Stromal cell of bone marrow (primary cell): ENCODE data around the gene SCMH1.

Source experiments
- DNase-seq: peaks from one replicate; pipeline ENCODE4 v3.0.0-alpha.2; 2012; ENCODE audit warnings: low read depth

SCMH1 gene

DNA sequence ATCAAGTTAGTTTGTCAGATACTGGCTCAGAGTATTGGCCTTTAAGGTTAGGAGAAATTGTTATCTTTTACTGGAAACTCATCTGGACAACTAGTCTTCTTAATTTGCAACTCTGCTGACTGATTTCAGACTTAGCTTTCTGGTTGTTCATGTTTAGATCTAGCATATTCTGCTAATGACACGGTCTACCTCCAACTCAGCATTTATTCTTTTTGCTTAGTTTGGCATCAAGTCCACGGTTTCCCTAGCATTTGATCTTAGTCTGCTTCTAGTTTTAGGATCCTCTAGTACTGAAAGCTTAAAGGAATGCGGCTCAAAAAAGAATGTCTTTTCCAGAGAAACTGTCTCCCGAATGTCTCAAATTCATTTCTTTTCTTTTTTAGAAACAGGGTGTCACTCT is 145.0 kb downstream of the SCMH1 start:
- peak; percentile 20 for DNase-seq

DNA sequence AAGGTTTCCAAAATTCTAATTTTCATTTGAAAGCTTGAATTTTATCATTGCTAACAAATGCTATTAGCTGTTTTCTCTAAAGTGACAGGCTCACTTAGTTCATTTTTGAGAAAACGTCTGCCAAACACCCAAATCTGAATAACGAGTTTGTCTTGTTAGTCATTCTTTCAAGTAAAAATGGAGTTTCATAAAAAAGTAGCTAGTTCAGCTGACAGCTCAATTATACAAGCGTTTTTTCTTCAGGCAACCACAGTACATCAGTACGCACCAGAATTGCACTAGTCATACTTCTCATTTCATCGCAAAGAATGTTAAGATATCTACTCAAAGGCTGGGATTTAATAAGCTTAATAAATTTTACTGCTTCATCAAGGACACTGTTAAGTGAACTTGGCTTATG is 148.3 kb downstream of the SCMH1 start:
- DNase-seq: no peak

DNA sequence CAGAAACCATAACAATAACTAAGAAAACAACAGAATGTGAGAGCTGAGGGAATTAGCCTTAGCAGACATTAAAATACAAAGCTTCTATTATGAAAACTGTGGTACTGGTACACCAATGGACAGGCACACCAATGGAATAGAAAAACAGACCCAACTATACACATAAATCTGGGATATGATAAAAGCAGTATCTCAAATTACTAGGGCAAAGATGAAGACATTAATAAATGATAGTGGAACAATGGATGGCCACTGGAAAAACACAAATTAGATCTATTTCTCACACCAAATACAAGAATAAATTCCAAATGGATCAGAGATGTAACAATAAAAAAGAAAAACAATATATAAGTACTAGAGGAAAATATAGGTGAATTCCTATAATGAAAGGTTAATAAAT is 155.2 kb downstream of the SCMH1 start:
- DNase-seq: no peak

DNA sequence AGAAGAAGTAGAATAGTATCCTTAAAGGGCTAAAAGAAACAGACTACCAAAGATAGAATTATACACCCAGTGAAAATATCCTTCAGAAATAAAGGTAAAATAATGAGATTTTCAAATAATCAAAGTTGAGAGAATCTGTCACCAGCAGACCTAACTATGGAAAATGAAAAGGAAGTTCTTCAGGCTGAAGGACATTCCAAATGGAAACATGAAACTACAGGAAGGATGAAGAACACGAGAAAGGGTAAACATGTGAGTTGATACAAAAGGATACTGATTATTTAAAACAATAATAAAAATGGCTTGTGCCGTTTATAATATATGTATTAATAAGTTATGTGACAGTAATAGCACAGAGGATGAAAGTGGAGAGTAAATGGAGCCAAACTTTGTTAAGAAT is 163.5 kb downstream of the SCMH1 start:
- no peak for DNase-seq

DNA sequence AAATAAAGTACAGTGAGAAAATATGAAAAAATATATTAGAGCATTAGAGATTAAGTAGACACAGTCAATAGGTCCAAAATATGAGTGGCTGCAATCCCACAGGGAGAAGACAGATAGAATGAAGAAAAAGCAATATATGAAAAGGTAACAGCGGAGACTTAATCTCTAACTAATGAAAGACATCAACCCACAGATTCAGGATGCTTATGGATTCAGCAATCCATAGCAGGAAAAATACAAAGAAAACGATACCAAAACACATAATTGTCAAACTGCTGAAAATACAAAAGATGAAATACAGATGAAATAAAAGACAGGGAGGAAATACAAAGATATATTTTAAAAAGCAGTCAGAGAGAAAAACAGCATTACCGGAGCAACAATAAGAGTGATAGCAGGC is 163.9 kb downstream of the SCMH1 start:
- no peak for DNase-seq

DNA sequence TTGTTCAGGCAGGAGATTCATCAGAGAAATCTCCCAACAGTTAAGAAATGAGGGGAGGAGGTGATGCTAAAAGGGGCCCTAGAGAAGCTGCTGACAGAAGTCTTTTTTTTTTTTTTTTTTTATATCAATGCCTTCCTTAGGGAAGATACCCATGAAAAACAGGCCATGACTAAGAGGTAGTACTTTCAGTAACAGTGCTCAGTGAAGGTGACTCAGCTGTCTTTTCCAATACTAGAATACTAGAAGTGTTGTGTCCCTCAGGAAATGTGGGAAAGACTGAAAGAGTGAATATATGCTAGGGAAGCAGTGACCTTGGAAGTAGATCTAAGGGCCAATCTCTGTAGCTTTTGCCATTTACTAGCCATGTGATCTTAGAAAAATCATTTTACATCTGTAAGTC is 168.1 kb downstream of the SCMH1 start:
- peak; percentile 85 for DNase-seq

DNA sequence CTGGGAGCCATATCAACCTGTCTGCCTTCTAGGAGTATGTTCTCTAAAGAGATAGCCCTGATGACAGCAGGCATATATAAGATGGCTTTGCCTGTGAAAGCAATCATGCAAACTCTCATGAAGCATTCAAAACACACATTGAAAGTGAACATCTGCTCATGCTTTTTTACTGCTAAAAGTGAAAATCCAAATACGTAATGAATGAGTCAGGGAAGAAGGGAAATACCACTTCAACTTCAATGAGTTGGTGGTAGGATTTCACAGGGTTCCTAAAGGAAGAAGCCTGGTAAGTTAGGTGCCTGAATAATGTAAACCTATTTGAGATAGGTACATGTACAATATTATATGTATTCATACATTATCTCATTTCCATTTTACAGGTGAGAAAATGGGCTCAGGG is 170.1 kb downstream of the SCMH1 start:
- DNase-seq: no peak

DNA sequence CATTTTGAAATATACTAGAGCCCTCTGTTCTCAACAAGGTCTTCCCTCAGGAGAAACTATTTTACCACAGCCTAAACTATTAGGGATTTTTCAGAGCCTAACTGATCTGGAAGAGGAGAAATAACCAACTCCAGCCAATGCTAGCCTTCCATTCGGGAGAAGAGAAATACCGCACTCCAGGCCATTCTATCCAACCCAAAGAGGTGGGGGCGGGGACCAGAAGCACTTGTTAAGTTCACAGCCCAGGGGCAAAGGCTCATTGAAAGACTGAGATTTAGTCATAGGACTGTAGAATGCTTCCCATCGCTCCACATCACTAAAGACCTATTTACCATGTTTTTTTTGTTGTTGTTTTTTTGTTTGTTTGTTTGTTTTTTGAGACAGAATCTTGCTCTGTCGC is 185.2 kb downstream of the SCMH1 start:
- DNase-seq: no peak

DNA sequence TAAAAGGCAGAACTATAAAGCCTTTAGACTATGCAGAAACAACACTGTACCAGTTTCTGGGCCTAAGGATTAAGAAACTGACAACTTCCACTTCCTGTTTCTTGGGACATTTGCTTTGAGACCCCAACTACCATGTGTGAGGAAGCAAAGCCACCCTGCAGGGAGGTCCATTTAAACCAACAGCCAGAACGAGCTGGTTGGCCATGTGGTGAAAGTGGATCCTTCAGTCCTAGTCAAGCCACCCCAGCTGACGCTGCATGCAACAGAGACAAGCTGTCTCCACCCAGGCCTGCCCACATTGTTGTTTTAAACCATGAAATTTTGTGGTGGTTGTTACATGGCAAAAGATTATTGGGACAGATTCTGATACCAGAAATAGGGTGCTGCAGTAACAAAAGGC is 188.8 kb downstream of the SCMH1 start:
- no peak for DNase-seq

DNA sequence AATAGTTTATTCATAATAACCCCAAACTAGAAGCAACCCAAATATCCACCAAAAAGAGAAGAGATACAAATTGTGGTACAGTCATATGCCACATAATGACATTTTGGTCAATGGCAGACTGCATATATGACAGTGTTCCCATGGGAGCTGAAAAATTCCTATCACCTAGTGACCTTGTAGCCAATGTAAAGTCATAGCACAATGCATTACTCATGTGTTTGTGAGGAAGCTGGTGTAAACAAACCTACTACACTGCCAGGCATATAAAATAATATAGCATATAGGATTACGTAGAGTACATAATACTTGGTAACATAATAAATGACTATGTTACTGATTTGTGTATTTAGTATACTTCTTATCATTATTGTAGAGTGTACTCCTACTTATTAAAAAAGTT is 191.1 kb downstream of the SCMH1 start:
- DNase-seq: no peak

DNA sequence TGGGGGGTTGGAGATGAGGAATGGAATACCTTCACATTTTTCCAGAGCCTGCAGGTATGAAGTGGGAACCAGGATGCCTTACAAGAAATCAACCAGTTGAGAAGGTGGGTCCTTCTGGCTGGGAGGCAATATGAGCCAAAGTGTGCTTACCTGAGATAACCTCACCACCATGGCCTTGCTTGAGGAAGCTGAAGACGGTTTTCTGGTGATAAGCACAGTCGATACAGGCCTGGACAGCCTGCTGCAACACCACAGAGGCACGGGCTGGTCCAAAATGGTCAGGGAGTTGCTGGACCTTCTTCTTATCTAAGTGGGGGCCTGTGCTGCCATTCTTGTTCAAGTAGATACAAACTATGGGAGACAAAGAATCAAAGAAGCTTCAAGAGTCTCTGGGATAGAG is 193.6 kb downstream of the SCMH1 start:
- no peak for DNase-seq

DNA sequence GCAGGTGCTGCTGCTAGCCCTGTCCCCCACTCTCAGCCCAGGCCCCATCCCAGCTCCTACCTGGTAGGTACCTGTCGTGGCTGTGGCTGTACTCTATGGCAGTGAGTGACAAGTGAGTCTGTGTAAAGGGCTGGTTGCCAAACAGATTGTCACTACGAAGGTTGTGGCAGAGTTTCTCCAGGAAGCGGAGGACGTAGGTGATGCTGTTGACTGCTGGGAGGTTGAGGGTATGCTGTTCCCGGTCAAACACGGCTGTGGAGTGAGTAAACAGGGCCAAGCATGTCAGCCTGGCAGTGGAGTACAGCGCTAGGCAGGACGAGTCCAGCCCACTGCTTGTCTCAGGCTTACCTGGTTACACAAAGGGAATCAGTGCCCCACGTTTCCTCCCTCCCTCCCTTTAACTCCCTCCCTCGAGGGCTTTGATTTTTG is 195.7 kb downstream of the SCMH1 start:
- DNase-seq: no peak

DNA sequence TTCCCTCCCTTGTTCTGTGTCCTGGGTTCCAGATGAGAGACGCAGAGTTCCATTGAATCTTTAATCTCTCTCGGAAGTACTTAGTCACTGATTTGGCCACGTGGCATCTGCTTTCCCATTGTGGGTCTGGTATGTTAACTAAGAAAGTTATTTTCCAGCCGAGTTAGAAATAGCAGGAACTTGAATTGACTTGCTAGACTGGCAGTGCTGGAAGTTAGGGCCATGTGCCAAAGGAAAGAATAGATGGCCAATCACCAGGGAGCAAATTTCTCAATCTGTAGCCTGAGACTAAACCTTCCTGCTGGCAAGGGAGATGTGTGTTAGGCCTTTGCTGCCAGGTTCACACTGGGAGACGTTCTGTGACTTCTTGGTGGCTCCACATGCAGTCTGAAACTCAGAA is 196.4 kb downstream of the SCMH1 start:
- DNase-seq: peak; percentile 83

DNA sequence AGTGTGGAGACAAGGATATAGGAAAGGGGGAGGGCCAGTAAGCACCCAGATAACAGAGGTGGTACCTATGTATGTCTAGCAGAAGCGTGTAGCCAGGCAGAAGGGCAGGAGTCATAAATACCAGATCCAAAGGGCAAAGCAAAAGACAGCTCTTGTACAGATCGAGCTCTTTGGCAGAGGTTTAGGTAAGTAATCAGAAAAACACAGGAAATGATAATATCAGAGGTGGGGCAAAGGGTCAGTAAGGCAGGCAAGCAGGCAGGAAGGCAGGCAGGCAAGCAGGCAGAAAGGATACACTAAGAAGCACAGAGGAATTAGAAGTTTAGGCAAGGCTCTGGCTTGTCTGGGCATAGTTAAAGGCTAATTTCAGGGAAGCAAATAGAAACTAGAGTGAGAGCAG is 197.9 kb downstream of the SCMH1 start:
- DNase-seq: no peak

DNA sequence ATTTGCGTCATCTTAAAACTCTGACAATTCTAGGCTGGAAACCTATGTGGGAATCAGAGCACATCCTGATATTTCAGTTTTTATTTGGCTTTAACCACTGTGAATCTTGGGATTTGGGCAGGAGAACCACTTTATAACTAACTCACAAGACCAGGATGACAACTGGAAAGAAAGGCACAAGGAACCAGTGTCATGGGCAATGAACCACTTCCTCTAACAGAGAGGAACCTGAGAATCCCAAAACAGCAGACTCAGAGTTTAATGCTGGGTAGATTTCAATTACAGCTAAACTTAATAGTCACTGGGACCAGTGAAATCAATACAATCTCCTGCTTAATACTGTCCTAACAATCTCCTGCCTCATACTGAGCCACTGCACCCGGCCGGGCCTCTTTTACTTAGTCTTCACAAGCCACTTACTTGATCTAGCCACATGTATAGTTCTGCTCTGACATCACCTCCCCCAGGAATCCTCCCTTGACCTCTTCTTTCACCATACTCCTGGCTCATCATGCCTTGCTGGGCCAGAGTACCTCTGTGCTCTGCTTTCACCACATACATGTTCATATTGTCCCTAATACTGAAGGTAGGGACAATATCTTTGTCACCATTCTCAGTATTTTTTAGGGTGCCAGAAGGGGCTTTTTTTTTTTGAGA is 200.4 kb downstream of the SCMH1 start:
- peak; percentile 16 for DNase-seq

DNA sequence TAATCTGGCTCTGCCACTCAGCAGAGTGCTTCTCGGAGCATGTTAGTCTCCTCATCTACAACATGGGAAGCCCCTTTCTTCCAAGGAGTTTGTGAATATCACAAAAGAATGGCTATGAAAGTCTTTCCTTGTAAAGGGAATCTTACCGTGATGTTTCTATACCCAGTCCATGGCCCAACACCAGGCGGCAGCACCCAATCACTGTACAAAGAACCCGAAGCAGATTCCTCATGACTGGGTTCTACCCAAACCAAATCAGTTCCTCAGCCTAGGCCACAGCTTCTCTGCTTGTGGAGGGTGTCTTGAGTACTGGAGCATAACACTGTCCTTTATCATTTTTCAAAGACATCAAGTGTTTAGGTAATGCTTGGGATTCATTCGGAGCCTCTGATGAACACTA is 204.0 kb downstream of the SCMH1 start:
- DNase-seq: no peak

DNA sequence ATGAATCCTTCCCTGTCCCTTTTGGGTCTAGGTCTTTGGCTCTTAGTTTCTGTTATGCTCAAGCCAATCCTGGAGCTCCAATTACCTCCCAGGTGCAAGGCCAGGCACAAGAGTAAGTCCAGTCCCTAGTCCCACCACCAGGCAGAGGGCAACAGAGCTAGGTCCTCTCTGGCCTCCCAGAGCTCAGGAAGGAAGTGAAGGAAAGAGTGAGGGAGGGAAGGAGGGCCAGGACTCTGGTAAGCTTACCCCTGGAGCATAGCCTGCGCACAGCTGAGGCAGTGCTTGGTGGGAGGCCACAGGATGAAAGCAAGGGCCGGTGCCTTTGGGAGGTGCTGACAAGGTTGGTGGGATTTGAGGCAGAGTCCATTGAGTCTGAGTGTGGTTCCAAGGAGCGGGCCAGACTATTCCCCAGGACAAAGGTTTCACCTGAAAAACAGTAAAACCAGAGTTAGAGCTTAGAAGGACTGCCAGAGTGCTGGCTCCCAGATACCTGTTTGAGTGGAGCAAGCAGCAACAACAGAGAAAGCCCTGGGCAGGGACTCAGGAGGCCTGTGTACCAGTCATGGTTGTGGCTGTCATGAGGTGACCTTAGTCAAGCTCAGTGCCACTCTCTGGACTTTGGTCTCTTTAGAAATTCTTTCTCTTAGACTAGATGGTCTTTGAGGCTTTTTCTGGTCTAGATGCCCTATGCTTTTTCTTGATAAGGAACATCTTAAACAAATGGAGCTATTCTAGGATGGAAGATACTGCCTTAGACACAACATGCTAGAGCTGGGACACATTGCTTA is 204.8 kb downstream of the SCMH1 start:
- no peak for DNase-seq

DNA sequence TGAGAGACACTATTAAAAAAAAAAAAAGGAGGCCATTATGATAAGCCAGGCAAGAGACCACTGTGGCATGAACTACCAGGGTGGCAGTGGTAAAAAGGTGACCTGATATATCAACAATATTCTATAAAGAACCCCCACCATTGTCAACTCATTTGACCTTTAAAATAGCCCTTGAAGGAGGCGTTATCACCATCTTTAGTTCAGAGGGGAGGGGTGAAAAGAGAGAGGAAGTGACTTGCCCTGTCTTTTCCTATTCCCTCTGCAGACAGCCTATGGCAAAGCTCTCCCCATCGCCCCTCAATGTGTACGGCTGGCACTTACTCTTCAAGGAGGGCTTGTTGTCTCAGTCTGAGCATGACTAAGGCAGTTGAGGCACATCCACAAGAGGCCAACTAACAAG is 208.8 kb downstream of the SCMH1 start:
- DNase-seq: no peak

DNA sequence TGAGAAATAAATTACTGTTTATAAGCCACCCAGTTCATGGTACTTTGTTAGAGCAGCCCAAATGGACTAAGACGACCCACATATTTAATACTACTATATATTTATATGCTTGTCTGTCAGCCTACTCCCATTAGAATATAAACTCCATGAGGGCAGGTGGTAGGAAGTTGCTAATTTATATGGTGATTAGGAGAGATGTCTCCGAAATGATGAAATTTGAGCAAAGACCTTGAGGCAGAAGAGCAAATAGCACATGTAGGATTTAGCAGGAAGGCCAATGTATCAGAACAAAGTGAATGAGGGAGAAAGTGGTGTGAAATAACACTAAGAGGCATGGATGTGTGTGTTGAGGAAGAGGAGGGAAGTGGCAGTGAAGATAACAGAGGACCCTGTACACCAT is 210.0 kb downstream of the SCMH1 start:
- DNase-seq: no peak

DNA sequence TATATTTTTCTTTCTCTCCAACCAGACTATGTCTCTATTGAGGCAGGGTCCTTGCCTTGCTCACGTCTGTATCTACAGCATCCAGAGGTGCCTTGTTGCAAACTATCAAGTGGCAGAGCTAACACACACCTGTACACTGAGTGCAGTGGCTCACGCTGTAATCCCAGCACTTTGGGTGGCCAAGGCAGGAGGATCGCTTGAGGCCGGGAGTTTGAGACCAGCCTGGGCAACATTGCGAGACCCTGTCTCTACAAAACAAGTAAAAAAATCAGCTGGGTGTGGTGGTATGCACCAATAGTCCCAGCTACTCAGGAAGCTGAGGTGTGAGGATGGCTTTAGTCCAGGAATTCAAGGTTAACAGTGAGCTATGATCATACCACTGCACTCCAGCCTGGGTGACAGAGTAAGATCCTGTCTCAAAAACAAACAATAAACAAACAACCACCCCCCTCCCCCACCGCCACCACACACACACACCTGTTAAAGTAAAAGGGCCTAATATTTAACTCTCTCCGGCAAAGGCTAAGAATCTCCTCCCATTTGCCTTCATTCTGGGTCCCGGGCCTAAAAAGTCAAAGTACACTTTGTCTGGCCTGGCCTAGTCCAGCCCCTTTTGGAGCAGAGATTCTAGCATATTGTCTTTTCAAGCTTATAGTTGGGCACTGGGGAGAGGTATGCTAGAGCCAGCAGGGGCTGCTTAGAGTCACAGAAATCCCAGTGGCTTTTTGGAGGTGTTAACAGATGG is 211.1 kb downstream of the SCMH1 start:
- DNase-seq: no peak

DNA sequence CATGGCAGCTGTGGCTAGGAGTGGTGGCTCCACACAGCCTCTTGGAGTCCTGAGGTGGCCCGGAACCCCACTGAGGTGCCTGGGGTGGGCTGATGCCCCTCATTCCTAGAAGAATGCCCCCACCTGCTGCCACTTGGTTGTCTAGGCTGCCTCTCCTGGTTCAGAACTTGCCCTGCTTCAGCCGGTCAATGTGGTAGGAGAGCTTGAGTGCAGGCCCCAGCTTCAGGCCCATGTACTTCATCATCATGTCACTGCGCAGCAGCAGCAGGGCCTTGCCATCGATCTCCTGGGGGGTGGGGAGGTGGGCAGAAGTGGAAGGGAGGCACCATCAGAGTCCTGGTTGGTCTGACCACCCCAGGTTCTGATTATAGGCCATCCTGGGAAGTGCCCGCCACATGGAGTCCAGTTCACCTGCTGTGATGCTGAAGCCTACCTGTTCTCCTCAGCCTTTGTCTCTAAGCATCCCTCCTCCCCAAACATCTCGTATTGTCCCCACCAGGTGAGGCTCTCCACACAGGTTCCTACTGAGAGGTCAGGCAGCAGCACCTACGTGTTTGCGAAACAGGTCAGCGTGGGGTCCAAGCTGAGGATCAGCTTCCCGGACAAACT is 214.0 kb downstream of the SCMH1 start:
- DNase-seq: no peak

DNA sequence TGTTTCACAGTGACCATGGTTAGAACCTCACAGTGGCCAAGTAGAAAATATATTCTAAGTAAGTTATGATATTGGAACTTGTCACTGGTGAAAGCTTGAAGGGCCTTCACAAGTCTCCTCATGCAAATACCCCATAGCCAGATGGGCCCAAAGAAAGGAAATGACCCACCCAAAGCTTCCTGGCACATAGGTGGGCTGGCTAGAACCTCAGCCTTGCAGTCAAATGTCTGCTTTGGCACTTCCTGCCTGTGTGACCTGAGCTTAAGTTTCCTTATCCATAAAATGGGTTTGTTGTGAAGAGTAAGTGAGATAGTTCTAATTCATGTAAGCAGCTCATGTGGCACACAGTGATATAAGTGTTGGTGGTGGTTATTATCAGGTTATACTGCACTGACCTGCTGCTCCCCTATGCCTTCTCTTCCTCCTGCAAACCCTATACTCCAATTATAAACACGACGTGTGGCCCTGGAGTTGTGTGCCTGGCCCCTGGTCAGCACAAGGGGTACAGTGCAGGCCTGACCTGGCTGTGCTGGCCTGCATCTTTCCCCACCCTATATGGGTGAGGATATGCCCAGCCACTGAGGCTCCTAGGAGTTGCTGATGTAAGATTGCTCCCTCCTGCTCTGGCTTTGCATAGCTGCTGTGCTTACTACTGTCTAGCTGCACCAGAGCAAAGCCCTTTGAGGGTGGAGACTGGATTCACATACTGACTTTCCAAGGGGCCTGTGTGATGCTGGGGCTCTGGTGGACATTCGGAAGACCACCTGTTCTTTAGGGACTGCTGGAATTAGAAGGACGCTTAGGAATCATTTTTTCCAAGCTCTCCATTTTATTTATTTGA is 215.9 kb downstream of the SCMH1 start:
- no peak for DNase-seq
